ENCODE measurements around the gene GIPC1.

Gene GIPC1

GRCh38 chr19:14432791-14433553 is 63.0 kb downstream of the GIPC1 start, which contains the start of gene PKN1:
PKN1 (plus strand) TSS chr19:14433306; CDS start chr19:14433522, 216 bp downstream.
- FAIRE-seq, result no peak

- no peak for FAIRE-seq
Measured at GRCh38 chr19:14430712-14431111, 65.2 kb downstream of the GIPC1 start.

GRCh38 chr19:14428882-14429416 is 67.0 kb downstream of the GIPC1 start:
- FAIRE-seq, result no peak

Data from TTC549 (cell line).